NCI-H446 treated with DMSO at 0.1 percent for 48 hours (cell line): ENCODE measurements around the gene NACC2.
"Not testable (repeated sequence)": the region's sequence is repeated elsewhere in the genome, so short reads cannot be mapped to it uniquely, and the experiment has no call there.

Experiments used
- DNase-seq: peaks from one replicate; lab custom pipeline; 2025; lab: John Stamatoyannopoulos, UW

The NACC2 gene

DNA sequence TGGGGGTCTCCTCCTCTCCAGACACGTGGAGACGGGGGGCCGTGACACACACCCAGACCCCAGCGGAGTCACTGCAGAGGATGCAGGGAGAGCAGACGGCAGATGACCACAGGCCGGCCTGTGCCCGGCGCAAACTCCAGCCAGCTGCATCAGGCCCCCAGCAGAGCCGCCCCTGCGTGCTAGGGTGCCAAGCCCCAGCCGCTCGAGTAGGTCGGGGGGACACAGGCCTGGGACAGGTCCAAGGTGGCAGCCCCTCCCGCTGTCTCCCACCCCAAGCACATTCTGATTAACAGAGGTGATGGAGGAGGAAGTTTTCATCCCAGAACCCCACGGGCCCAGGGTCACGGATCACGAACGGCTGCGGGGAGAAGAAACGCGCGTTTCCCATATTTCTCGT, 14.4 kb downstream of the NACC2 start:
- DNase-seq = no peak

DNA sequence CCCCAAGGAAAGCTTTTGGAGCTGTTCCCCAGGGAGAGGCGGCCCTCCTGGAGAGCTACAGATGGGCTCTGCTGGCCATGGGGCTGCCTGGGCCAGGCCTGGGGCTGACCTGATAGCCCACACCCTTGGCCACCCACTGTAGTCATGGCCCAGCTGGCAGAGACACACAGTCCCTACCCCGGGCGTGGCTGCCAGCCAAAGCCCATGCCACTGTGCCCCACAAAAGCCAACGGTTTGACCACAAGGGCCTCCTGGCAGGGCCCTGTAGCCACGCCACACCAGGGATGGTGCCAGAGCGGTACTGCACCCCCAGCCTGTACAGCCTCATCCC, 15.2 kb downstream of the NACC2 start:
- DNase-seq = no peak

DNA sequence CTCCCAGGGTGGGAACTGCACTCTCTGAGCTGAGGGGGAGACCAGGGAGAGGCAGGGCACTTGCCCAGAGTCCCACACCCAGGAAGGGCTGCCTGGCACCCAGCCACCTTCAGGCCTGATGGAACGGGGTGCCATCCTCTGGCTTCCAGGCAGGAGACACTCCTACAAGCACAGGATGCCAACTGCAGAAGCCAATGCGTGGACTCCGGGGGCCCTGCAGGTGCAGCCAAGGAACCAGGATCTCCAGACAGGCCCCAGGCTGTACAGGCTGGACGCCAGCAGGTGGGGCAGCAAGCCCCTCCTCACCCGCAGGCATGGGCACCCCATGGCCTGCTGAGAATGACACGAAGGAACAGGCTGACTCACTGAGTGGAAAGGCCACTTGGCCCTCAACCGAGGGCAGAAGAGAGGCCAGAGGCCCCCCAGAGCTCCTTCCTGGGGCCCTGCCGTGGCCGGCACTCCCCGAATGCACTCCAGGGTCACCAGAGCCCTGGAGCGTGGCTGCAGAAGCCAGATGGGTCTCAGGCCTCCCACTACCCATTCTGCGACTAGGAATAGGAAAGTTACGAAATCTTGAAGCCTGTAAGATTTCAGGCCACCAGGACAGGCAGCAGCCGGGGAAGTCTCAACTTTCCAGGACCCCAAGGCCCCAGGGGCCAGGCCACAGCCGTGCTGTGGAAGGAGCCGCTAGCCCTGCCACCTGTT, 15.7 kb downstream of the NACC2 start:
- no peak for DNase-seq

DNA sequence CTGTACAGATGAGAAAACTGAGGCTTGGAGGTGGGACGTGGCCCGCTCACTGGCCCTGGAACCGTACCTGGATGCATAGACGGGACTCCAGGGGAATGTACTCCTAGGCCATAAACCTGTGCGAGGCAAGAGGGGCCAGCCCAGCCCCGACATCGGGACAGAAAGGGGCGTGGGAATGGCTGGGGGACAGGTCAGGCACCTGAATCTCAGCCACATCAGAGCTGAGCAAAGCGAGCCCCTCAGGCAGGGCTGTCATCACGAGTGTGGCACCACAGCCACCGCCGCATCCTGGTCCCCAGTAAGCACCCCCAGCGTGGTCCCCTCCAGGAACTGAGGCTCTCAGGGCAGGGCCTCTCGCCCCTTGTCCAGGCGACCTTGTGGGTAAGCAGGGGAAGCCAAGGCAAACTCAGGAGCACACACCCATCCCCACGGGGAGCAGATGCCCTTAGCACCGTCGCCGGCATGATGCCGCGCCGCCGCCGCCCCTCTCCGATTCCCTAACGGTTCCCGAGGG, 16.5 kb downstream of the NACC2 start:
- no peak for DNase-seq

DNA sequence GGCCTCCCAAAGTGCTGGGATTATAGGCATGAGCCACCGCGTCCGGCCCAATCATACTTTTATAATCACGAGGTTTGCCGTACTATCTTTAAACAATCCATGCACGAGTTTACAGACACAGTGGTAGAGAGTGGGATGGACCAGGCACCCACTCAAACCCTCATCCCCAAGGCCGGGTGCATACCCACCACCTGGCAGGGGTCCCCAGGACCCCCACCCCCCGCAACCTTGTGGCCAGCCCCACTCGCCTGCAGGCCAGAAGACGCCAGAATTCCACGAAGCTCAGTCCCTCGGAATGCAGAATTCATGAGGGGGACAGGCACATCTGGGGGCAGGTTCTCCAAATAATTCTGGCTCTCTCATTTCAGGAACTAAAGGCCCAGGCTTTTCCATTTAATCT, 17.1 kb downstream of the NACC2 start:
- no peak for DNase-seq

DNA sequence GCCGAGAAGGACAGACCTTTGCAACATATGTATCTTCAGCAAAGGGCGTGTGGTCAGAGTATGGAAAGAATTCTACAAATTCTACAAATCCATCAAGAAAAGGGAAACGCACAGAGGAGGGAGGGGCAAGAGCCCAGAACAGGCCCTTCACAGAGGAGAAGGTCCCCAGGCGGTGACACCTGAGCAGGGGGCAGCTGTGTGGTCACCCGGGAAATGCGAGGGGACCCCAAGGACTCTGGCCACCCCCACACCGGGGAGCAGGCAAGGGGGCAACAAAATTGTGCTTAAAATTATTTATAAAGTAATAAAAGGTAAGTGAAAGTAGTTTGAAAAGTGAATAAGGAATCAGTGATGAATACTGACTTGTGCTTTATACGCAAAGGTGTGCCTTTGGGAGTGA, 17.6 kb downstream of the NACC2 start:
- no peak for DNase-seq

DNA sequence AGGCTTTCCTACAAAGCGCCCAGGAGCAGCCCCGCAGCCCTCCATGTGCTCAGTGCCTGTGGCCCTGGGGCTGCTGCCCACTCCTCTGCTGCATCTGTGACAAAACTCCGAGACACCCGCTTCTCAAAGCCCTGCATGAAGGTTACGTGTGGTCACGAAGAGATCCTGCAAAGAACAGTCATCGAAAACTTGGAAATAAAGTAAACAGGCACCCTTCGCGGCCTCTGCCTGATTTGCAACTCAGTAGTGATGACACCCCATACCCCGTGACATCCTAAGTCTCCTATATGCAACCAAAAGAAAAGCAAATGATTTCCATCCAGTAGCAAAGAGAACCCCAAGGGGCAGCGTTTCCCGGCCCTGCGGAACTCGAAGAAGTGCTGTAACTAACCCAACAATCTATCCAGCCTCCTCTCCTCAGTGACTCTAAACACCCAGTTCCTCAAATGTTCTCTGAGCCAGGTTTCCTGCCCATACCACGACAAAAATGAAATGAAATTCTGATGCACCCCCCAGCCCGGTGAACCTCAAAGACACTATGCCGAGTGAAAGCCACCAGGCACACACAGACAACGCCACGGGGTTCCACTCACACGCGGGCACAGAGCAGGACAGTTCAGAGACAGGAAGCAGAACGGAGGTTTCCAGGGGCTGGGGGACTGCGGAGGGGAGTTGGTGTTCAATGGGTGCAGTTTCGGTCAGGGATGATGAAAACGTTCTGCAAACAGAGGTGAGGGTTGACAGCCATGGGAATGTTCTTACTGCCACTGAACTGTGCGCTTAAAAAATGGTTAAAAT, 19.0 kb downstream of the NACC2 start:
- DNase-seq = no peak

DNA sequence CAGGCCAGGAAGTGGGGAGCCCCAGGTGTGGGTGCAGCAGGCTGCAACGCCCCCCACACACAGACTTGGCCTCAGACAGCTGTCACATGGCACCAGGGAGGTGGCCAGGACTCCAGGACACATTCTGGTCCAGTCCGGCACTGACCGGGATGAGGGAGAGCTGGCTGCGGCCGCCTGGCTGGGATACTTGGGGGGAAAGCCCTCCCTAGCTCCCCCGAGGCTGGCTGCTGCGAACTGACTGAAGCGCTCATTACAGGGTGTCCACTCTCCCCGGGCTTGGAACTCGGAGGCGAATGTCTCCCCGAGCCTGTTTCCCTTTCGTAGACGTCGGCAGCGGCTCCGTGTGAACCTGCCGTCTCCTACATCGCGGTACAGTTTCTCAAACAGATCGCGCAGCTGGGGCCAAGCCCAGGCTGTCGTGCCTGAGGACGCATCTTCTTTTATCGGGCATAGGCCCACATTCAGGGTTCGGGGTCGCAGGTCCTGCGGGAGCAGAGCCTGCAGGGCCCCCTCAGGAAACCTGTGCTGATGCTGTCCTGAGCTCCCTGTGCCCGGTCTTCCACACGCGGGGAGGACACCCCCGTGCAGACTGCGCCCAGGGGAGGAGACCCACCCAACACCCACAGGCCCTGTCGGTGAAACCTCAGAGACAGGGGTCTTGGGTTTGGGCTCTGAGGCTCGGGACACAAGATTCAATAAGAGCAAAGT, 19.8 kb downstream of the NACC2 start:
- DNase-seq = no peak

DNA sequence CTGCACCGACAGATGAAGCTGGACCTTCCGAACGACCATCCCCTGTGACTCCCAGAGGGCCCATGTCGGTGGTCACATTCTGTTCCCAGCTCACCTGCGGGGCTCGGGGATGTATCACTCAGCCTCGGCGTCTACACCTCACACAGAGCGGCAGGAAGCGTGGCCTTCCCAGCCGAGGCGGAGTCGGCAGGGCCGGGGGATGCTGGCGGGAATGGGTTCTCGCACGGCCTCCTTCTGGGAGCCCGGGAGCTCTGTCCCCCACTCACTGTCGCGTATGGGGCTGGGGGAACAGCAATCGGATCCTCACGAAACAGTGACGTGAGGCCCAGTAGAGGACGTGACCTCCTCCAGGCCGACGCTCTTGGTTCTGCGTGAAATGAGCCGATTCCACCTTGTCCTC, 20.4 kb downstream of the NACC2 start:
- DNase-seq = no peak

DNA sequence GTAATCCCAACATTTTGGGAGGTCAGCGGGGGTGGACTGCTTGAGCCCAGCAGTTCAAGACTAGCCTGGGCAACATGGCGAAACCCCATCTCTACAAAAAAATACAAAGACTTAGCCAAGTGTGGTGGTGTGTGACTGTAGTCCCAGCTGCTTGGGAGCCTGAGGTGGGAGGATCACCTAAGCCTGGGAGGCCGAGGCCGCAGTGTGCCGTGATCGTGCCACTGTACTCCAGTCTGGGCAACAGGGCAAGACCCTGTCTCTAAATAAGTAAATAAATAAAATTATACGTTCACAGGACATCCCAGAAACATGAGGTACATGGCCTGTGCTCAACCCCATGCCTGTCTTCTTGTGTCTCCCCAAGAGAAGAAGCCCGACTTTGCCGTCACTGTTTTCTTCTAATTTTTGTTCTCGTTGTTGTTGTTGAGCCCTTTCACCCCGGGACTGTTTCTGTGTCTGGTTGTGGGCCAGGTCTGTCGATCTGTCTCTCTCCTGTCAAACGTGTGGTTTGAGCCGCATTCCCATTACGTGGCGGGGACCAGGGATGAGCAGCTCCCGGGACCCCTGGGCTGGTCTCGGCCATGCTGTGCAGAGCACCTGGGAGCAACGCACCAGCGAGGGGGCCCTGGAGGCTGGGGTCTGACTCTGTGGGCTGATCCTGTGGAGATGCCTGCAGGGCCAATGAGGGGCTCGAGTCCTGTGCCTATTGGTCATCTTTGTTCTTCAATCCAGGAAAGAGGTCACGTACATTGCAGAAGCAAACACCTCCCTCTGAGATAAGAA, 32.2 kb downstream of the NACC2 start:
- DNase-seq = no peak

DNA sequence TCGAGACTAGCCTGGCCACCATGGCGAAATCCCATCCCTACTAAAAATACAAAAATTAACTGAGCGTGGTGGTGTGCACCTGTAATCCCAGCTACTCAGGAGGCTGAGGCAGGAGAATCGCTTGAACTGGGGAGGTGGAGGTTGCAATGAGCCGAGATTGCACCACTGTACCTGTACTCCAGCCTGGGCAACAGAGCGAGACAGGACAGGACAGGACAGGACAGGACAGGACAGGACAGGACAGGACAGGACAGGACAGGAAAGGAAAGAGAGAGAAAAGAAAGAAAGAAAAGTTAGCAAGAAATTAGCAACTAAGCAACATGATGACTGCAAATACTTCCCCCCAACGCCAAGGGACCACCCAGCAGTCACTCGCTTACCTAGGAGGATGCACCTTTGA, 33.2 kb downstream of the NACC2 start:
- DNase-seq = not testable (repeated sequence)

DNA sequence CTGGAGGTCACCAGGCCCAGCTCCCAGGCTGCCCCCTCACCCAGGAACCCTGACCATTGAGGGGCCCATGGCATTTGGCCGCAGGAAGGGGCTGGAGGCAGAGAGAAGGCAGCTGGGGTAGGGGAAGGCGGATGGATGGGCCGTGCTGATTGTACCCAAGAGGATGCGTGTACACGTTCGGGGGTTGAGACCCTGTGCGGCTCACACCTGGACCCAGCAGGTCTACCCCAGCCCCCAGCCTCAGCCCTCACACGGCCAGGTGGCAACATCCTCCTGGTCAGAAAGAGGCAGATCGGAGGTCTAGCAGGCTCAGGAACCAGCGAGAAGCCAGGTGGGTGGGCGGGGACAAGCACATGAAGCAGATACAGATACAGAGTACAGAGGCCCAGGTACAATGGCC, 33.7 kb downstream of the NACC2 start:
- DNase-seq = no peak

DNA sequence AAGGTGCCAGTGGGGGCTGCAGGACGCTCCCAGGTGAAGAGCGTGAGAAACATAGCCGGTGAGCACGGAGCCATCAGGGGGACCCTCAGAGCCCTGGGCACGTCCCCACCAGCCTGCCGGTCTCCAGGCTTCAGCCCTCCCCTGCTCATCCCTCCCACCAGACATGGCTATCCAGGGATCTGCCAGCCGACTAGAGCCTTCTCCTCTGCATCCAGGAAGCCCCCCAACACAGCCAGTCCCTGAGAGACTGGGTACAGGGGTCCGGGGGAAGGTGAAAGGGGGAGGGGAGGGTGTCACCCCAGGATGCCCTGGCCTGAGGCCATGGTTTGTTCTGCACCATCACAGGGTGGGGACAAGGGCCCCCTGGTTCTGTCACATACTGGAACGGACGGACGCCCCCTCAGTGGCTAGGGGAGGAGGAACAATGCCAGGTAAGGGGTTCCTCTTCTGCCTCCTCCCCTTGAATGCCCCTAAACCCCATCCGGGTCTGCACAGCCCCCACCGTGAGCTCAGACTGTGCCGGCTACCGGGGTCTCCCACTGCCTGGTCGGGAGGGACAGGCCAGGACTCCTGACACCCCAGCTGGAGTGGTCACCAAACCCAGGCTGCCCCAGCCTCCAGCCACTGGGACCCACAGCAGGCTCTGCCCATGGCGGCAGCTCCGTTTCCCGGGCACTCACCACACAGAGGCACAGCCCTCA, 34.3 kb downstream of the NACC2 start:
- DNase-seq = no peak

DNA sequence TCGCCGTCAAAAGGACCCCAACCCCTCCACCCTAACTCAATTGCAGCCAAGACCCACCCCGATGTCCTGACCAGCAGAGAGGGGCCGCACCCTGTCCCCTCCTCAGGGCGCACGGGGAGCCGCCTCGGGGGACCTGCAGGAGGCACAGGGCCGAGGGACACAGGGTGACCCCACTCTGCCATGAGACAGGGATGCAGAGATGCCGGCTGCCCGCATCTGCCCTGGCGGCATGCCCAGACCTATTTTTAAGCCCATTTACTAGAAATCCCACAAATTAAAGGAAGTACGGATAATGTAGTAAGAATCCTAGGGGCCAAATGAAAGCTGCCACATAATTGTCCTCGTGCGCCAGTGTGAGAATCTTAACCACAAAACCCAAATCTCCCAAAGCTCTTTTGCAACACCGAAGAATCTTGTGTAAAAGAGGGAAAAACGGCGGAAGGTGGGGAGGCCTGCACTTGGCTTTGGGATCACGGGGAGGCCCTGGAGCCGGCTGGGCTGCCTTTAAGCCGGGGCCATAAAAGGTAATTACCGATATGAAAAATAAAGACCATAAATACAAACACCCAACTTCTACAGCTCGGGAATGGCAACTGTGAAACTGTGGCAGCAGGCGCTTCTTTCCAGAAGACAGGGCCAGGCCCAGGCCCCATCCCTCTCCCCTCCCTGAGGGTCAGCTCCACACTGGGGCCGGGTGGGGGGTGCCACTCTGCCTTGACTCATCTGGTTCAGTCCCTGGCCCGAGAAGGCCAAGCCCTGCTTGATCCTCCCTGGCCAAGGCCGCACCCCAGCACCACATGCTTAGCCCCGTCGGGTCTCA, 35.0 kb downstream of the NACC2 start:
- no peak for DNase-seq

DNA sequence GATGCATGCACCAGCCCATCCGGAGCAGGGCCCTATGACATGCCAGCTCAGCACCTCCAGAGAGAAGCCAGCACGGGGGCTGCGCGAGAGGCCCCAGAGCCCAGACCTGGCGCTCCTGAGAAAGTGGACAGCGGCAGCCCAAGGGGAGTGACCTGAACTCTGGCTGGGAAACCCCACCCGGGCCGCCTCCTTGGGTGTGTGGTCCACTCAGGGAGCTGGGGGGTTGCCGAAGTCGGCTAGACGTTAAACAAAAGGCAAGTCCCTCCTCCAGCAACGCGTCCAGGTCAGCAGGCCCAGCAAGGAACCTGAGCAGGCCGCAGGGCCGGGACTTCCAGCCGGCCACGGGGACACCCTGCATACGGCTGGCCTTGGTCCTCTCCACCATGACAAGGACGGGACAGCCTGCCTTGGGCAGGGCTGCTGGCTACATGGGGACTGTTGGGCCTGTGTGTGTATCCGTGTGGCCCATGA, 35.7 kb downstream of the NACC2 start:
- no peak for DNase-seq

DNA sequence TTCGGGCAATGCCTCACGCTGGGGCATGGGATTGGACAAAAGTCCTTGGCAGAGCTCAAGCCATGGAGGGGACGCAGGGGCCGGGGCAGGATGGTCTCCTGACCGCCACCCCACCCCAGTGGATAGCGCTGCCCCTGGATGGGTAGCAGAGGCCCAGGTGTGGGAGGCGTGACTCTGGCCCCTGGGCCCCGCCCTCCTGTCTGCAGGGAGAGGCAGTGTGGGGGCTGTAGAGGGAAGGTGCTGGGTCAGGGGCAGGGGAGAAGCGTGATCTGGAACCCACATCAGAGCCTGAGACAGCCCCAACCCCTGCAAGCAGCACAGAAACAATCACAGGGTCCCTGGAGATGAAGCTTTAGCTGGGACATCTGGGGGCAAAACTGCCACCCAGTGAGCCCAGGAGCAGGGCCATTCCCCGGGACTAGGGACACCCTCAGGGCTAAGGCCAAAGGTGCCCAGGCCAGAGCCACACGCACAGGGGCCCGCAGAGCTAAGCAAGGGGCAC, 36.2 kb downstream of the NACC2 start:
- no peak for DNase-seq

DNA sequence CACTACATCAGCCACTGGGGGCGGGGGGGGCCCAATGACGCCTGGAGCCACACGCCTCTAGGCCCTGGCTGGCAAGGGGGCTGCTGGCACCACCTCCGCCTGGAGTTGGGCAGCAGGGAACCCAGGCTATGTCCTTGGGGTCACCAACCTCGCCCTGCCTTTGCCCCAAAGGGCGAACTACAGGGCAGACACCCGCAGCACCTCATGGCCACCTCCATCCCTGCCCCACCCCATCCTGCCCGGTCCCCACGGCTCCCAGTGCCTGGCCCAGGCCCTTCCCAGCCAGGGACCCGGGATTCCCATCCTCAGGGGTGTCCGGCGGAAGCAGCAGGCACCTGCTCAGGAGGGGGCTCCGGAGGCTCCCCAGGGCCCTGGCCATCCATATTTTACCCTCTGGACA, 37.0 kb downstream of the NACC2 start:
- DNase-seq = no peak

DNA sequence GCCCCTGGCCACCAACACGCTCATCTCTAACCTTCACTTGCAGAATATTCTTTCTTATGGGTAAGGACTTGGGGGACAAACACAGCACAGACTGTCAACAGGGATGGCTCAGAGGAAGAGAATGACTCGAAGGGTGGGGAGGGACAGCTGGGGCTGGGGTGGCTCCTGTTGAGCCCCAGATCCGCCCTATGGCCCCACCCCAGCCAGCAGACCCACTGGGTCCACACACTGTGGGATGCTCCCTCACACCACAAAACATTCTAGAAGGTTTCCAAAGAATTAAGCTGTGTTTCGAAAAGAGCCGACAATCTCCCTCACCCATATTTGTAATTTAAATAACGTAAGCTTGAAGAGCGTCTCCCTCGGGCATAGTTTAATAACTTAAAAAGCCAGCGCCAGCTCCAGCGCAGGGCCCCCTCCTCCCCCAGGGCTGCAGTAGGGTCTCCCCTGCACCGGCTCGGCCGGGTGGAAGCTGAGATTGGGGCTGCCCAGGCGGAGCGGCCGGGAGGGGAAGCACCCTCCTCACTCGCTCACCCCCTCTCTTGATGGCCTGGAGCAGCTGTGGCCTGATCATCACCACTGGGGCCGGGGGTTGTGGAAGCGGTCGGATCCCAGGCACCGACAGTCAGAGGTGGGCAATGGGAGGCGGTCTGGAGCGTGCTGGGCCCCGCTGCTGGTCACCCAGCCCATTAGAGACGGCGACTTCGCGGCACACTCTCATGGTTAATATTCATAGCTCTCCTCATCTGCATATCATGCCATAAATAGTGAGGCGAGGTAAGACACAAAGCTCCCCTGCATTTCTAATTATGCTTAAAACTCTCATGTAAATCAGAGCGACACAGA, 37.6 kb downstream of the NACC2 start:
- no peak for DNase-seq

DNA sequence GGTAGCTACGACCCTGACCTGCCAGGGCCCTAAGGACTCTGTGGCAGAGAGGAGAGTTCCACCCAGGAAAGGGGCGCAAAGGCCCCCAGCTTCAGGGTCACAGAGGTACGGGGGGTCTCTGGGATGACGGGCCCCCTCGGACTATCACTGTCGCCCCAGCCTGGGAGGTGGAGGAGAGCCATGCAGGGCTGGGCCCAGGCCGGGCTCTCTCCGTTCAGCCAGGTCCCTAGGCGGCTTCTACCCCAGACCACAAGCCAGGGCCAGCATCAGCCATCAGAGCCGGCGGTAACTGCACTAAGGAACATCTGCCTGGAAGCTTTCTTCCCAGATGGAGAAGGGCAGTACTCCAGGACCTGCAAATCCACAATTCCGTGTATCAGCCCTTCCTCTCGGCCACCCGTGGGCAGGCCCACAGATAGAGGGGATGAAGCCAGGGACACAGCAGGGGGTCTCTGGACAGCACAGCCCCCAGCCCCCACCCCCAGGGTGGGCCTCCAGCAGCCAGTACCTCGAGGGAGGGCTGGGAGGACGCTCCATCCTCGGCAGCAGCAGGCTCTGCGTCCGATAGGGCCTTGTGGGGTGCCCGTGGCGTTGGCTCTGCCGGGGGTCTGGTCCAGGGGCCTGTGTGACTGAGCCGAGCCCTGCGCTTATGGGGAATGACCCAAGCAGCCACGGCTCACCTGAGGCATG, 38.4 kb downstream of the NACC2 start:
- DNase-seq = no peak
